NCI-H526 (cell line): ENCODE results near the gene TOM1L2.

Source experiments
- DNase-seq, 2 experiments: peaks; one replicate each; lab custom pipeline; 2025; lab: John Stamatoyannopoulos, UW

TOM1L2 gene

DNA sequence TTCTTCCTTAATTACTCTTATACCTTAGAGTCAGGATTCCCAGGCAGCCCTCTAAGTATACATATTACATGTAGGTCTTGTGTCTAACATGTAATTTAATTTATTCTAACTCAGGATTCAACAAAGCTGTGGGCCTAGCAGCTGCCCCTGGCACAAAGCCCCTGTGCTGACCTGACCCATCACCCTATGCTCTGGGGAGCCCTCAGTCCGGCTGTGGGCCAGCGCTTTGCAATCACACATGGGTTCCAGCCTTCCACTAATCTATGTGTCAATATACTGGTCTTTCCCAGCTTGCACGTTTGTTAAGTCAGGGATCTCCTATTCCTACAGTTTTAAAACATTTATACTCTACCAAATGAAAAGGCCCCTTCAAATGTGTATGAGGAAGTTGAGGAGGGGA is 72.7 kb downstream of the TOM1L2 start:
- no peak for DNase-seq

- no peak for DNase-seq
Observed at GRCh38 chr17:17898673-17899072, 73.5 kb downstream of the TOM1L2 start.

DNA sequence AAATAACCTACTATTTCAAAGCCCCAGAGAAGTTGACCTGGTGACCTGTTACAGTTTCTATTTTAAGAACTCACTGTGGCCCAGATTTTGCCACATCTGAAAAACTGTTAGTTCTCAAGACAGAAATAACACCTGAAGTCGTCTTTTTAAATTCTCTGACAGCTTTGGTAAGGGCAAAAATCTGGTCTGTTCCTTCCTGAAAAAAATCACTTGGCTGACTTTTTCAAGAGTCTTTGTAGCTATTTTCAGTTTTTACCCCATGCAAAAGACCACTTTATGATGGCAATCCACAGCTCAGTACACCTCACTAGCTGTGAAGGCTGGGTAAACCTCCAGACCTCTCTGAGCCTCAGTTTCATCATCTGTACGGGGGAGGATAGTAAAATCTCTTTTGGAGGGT is 74.8 kb downstream of the TOM1L2 start:
- no peak for DNase-seq

DNA sequence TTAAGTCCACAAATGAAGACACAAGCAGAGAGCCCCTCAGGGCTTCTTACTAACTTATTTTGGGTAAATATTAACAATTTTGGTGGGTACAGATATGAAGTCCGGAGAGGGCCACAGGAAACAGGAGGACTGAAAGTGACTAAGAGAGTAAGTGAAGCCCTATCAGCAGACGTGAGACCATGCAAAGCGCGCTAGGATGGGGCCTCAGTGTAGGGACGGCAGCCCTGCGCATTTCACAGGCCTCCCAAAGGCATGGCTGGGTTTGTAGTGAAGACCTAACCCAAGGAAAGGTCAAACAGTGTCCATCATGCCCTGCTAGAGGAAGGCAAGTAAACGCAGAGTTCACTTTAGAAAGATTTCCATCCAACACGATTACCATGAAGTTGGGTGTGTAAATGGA is 75.5 kb downstream of the TOM1L2 start:
- no peak for DNase-seq

- no peak for DNase-seq
Observed at GRCh38 chr17:17893801-17894644, 78.2 kb downstream of the TOM1L2 start.

- DNase-seq: no peak
Observed at GRCh38 chr17:17892731-17893130, 79.5 kb downstream of the TOM1L2 start.

DNA sequence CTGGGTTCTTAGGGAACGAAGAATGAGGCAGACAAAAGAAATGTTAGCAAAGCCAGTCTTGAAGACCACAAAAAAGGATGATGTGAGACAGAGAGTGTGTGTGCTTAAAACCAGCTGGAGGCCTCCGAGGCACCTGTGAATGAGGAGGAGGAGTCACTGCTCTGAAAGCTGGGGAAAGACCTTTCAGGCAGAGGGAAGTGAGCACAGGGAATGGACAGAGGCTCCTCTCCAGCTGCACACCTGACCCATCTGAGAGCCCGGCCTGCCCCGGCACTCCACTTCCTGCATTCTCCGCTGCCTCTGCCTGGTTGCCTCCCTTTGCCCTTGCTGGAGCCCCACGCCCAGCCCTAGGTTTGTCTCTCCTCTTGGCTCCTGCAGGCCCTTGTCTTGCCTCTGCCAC is 80.2 kb downstream of the TOM1L2 start:
- DNase-seq: no peak

DNA sequence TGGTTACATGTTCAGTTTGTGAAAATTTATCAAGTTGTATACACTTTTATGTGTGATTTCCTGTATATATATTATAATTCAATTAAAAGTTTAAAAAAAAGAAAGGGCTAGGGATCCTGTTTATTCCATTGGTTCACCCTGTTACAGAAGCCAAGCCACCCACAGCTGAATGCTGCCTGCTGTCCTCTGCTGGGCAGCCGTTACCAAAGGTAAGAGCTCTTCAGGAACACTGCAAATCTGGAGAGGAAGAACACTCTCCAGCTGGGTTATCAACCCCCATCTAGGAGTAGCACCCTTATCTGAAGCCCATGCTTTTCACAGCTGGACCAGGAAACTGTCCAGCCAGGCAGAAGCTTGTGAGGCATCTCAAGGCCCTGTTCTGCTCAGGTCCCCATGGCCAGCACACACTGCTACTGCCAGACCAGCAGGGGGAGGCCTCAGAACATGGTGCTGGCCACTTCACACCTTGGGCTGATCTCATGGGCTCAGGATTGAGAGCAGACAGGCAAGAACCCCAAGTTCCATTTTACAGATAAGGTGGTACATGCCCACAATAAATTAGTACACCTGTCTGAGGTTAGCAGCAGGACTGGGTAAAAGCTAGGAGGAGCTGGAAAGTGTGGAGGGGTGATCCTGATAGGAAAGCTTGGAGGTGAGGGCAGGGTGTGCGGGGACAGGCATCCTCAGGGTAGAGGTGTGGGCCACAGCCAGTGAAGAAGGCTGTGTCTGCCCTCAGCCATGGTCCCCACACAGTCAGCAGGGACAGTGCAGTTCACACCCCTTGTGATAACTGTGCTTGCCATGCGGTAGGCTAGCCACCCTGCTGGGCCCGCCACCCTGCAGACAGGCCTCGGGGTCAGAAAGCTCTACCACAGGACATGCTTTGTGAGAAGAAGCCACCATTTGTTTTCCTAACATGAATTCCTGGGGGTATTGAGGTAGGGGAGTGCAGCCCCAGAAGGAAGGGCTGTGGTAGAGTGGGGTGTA is 81.1 kb downstream of the TOM1L2 start:
- DNase-seq: peak in 1 of 2 experiments; percentile 20

DNA sequence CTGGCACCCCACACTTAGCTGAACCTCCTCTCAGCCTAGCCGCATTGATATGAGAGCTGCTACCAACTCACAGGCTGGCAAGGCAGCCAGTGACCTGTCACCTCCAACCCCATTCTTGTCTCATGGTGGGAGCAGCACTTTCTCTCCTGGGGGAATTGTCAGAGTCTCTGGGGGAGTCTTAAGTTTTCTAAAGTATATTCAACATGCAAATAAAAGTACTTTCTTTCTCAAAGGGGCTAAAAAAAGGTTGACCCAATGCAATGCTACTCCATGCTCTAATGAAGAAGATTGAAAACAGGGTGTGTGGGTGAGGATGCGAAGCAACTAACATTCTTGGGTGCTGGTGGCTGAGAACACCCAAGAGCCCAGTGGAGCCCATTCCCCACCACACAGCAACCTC is 82.3 kb downstream of the TOM1L2 start:
- no peak for DNase-seq

DNA sequence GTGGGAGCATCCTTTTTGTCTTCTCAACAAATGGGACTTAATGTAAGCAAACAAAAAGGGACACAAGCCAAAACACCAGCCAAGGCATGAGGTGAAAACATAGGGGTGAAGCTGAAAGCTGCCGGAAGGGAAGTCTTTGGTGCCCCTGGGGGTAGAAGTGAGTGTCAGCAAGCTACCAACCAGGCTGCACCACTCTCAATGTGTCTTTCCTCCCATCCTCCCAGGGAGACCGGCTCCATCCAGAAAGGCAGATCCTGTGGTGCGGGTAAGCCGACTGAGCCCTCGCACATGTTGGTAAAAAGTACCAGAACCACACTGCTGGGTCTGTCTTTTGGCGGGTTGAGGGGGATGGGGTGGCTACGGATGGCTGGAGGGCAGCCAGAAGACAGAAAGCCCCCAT is 83.4 kb downstream of the TOM1L2 start:
- DNase-seq: peak in 1 of 2 experiments; percentile 12

GRCh38 chr17:17888371-17888770 is 83.8 kb downstream of the TOM1L2 start:
- no peak for DNase-seq

DNA sequence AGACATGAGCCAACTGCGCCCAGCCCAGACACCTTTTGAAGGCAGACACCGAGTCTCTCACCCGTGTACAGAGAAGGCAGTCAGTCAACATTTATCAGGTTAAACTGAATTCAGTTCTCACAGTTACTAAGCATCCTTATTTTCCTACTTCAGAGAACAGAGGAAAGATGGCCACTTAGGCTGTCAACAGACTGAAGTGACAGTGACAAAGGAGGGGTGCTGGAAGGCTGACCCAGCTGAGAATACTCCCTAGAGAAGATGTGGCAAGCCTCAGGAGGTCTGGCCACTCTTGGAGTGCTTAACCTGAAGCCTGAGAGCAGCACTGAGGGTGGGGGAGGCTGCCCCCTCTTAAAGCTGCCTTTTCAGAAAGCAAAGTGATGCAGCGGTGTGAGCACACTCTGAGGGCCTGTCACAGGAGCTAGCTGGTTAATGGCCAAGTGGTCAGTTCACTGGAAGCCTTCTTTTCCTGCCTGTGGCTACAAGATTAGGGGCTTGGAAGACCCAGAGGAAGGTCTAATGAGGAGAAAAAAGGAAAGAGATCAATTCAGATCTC is 84.4 kb downstream of the TOM1L2 start:
- no peak for DNase-seq

- no peak for DNase-seq
Observed at GRCh38 chr17:17886726-17887125, 85.5 kb downstream of the TOM1L2 start.

DNA sequence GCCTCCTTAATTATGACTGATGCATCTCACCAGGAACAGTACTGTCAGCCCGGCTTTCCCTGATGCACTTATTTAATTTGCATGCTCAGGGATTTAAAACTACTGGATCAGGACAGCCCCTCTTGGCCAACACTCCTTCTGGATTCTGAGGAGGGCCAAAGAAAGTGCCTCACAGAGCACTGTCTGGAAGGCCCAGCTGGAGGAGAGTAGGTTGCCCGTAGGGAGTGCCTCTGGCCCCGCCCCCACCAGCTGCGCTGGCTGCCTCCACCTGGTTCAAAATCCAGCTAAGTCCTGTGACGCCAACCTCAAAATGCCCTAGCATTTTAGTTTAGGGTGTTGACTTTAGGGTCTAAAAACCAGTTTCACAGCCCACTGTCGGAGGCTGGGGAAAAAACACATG is 86.0 kb downstream of the TOM1L2 start:
- DNase-seq: no peak

- peak in 1 of 2 experiments; percentile 34 for DNase-seq
Observed at GRCh38 chr17:17884391-17885357, 87.5 kb downstream of the TOM1L2 start.

GRCh38 chr17:17883801-17884200 is 88.4 kb downstream of the TOM1L2 start:
- no peak for DNase-seq

GRCh38 chr17:17882082-17882581 is 90.1 kb downstream of the TOM1L2 start:
- DNase-seq: no peak

- DNase-seq: no peak
Observed at GRCh38 chr17:17880577-17881196, 91.5 kb downstream of the TOM1L2 start.

GRCh38 chr17:17877529-17878358 is 94.5 kb downstream of the TOM1L2 start:
- no peak for DNase-seq
